OCI-LY7 (cell line): ENCODE data around the gene ADCY5. TPM values are rescaled to one million over a fixed set of nuclear protein-coding genes. Genes with fewer than 3 reads are reported as not detected.

ENCODE experiments used
- BruUV-seq: library from RNA; stranded (reverse); fragments of 400-500 nt; replicated peaks from 2 replicates; lab custom pipeline; 2021; lab: Mats Ljungman, UMichigan
- CTCF ChIA-PET: fragments of 300-600 bp; sonication (Branson Sonifier 250); formaldehyde crosslinking; loops from one replicate; lab custom pipeline; 2022; ENCODE audit warnings: antibody characterized with exemption; ENCODE audit not compliant: unreplicated experiment; lab: Charles Lee
- POLR2A ChIA-PET: fragments of 300-600 bp; sonication (Branson Sonifier 250); formaldehyde crosslinking; loops from one replicate; lab custom pipeline; 2022; ENCODE audit warnings: antibody characterized with exemption; lab: Charles Lee
- DNase-seq: peaks from one replicate; pipeline ENCODE4 v3.0.0-alpha.2; 2015; ENCODE audit warnings: low spot score
- H2AFZ ChIP-seq: fragments of 200-600 bp; sonication (generic), shearing (Covaris generic); 2 replicates; pipeline ENCODE4 v1.6.1; 2014; ENCODE audit warnings: mild to moderate bottlenecking, antibody characterized with exemption, low read length, moderate library complexity
- H3K27ac ChIP-seq: fragments of 200-600 bp; sonication (generic); 2 replicates; pipeline ENCODE4 v1.5.1; 2014; ENCODE audit warnings: mixed run types, low read depth, mild to moderate bottlenecking, moderate library complexity, low read length, inconsistent platforms; ENCODE audit not compliant: poor library complexity, severe bottlenecking
- H3K36me3 ChIP-seq: fragments of 200-600 bp; sonication (generic); 2 replicates; pipeline ENCODE4 v1.6.1; 2014; ENCODE audit warnings: mild to moderate bottlenecking, antibody characterized with exemption, low read length, moderate library complexity, mixed read lengths; ENCODE audit not compliant: insufficient read depth
- H3K4me1 ChIP-seq: fragments of 200-600 bp; sonication (generic); 2 replicates; pipeline ENCODE4 v1.5.1; 2014; ENCODE audit warnings: mild to moderate bottlenecking, low read length; ENCODE audit not compliant: insufficient read depth, poor library complexity, severe bottlenecking
- H3K4me2 ChIP-seq: fragments of 200-600 bp; sonication (generic); 2 replicates; pipeline ENCODE4 v1.6.1; 2014; ENCODE audit warnings: mild to moderate bottlenecking, low read length
- H3K4me3 ChIP-seq: fragments of 200-600 bp; sonication (generic); 2 replicates; pipeline ENCODE4 v1.5.1; 2014; ENCODE audit warnings: mild to moderate bottlenecking, low read depth, low read length; ENCODE audit not compliant: poor library complexity, severe bottlenecking
- H3K79me2 ChIP-seq: fragments of 200-600 bp; sonication (generic); 2 replicates; pipeline ENCODE4 v1.6.1; 2016; ENCODE audit warnings: low read depth, mild to moderate bottlenecking, low read length, moderate library complexity, mixed read lengths; ENCODE audit not compliant: insufficient read depth
- H3K9me2 ChIP-seq: fragments of 200-600 bp; sonication (generic); 2 replicates; pipeline ENCODE4 v1.6.1; 2016; ENCODE audit warnings: mild to moderate bottlenecking, low read length, mixed read lengths; ENCODE audit not compliant: insufficient read depth
- H3K9me3 ChIP-seq: fragments of 200-600 bp; sonication (generic); 2 replicates; pipeline ENCODE4 v1.6.1; 2014; ENCODE audit warnings: mild to moderate bottlenecking, mixed run types, low read length, mixed read lengths
- H4K20me1 ChIP-seq: fragments of 200-600 bp; sonication (generic); 2 replicates; pipeline ENCODE4 v1.6.1; 2014; ENCODE audit warnings: mild to moderate bottlenecking, antibody characterized with exemption, low read length, moderate library complexity, mixed read lengths; ENCODE audit not compliant: insufficient read depth
- EZH2phosphoT487 ChIP-seq: fragments of 200-600 bp; sonication (generic); IDR thresholded peaks from 2 replicates; pipeline ENCODE4 v1.6.1; 2018; ENCODE audit warnings: low read depth, borderline replicate concordance, mild to moderate bottlenecking, mixed run types, antibody characterized with exemption, low read length, moderate library complexity, mixed read lengths
- intact Hi-C: fragments of 100-400 bp; cut with micrococcal nuclease; formaldehyde crosslinking; loops from one replicate; pipeline ENCODE4 v1.10.0; 2022; ENCODE audit not compliant: unreplicated experiment
- total RNA-seq, 2 experiments: library from RNA; depleted of rRNA in 1 of 2; stranded (reverse); fragments of >200 nt in 1 of 2; shearing (Covaris generic) in 1 of 2; gene quantifications; 2 replicates each; pipeline ENCODE4 v1.2.3, GENCODE V29; 2014 to 2022
- TF ChIP-seq, protein P1 (sequence below): fragments of 200-600 bp; sonication (generic); conservative IDR thresholded peaks from 2 replicates; pipeline ENCODE4 v1.5.1; 2014; ENCODE audit warnings: mild to moderate bottlenecking, antibody characterized with exemption, low read length, moderate library complexity, mixed read lengths

ADCY5 gene
- total RNA-seq, 2 experiments from 2014 or later, result 0.03 to 0.63 TPM

DNA sequence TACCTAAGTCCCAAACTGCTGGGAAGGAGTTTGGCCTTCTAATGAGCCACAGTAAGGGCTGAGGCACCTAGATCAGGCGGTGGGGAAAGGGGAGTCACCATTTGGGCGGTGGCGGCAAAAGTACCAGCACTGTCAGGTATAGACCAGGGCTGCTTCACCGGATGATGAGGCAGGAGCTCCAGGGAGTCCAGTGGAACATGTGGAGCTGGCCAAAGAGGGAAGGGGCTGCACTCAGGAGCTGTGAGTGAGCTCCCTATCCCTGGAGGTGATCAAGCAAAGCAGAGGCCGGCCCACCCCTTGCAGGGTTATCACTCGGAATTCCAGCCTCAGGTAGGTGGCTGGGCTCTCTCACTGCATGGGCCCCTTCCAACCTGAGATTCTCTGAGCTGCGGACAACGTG lies 138.7 kb downstream of the ADCY5 start:
- H3K9me3 ChIP-seq, result no peaks in the 10 kb centered on the region
- TF ChIP-seq, protein P1, sequence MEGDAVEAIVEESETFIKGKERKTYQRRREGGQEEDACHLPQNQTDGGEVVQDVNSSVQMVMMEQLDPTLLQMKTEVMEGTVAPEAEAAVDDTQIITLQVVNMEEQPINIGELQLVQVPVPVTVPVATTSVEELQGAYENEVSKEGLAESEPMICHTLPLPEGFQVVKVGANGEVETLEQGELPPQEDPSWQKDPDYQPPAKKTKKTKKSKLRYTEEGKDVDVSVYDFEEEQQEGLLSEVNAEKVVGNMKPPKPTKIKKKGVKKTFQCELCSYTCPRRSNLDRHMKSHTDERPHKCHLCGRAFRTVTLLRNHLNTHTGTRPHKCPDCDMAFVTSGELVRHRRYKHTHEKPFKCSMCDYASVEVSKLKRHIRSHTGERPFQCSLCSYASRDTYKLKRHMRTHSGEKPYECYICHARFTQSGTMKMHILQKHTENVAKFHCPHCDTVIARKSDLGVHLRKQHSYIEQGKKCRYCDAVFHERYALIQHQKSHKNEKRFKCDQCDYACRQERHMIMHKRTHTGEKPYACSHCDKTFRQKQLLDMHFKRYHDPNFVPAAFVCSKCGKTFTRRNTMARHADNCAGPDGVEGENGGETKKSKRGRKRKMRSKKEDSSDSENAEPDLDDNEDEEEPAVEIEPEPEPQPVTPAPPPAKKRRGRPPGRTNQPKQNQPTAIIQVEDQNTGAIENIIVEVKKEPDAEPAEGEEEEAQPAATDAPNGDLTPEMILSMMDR, result no peak
- no peak for TF ChIP-seq EZH2phosphoT487
- intact Hi-C loops, result no loop called here
- no peak overlapping the region for H3K4me3 ChIP-seq
- H4K20me1 ChIP-seq, result no peaks in the 10 kb centered on the region
- ChIA-PET CTCF (no interaction called here), POLR2A (no interaction called here)
- no peak overlapping the region for H2AFZ ChIP-seq
- H3K9me2 ChIP-seq, result no peaks in the 10 kb centered on the region
- no peaks in the 10 kb centered on the region for H3K79me2 ChIP-seq
- peaks cover 10% of the 10 kb centered on the region for H3K4me1 ChIP-seq
- DNase-seq, result no peak
- H3K4me2 ChIP-seq, result no peak overlapping the region
- no peaks in the 10 kb centered on the region for H3K36me3 ChIP-seq
- BruUV-seq, result no TSS peak
- H3K27ac ChIP-seq, result no peak overlapping the region

DNA sequence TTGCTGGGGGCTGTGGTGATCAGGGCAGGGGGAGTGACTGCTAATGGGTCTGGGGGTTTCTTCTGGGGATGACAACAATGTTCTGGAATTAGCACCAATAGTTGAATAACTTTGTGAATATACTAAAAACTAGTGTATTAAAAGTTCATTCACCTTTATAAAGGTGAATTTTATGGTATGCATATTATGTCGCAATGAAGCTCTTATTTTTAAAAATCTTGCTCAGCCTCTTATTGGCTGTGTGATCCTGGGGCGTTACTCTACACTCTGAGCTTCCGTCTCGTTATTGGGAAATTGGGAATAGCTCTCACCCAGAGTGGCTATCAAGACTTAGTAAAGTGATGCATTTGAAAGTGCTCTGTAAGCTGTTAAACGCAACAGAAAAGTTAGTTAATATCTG lies 141.8 kb downstream of the ADCY5 start:
- TF ChIP-seq, protein P1, result no peak
- no peak for TF ChIP-seq EZH2phosphoT487
- H3K79me2 ChIP-seq, result no peaks in the 10 kb centered on the region
- no peaks in the 10 kb centered on the region for H3K9me2 ChIP-seq
- H3K4me1 ChIP-seq, result peaks cover 4% of the 10 kb centered on the region
- DNase-seq, result no peak
- intact Hi-C loops, result no loop called here
- ChIA-PET CTCF (no interaction called here), POLR2A (interaction anchor here (0.6 to 0.8 kb wide), 4 partner anchors 71 to 846 kb away, joined by 3 read pairs; no protein-coding TSS in a partner anchor)
- H2AFZ ChIP-seq, result no peak overlapping the region
- no peaks in the 10 kb centered on the region for H3K9me3 ChIP-seq
- H3K36me3 ChIP-seq, result no peaks in the 10 kb centered on the region
- H3K4me2 ChIP-seq, result no peak overlapping the region
- no peak overlapping the region for H3K4me3 ChIP-seq
- no peaks in the 10 kb centered on the region for H4K20me1 ChIP-seq
- no peak overlapping the region for H3K27ac ChIP-seq
- no TSS peak for BruUV-seq

DNA sequence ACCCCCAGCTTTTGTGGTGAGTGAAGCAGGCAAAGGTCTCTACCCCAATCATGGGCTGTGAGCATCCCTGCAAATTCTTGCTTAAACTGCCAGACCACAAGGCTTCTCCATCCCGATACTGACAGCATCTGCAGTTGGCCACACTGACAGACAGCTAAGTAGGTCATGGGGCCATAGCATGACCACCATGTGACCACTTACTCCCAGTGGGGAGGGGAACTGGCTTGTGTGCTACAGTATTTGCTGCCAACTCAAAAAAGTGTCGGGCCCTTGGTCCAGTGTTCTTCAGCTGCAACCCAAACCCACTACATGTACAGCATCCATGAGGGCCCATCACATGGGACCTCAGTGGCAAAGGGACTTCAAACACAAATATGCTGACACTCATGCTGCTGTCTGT lies 143.7 kb downstream of the ADCY5 start:
- H3K27ac ChIP-seq, result no peak overlapping the region
- no peaks in the 10 kb centered on the region for H3K9me3 ChIP-seq
- intact Hi-C loops, result no loop called here
- no peaks in the 10 kb centered on the region for H3K36me3 ChIP-seq
- H2AFZ ChIP-seq, result no peak overlapping the region
- BruUV-seq, result no TSS peak
- POLR2A ChIA-PET, result no interaction called here
- no peaks in the 10 kb centered on the region for H4K20me1 ChIP-seq
- H3K4me1 ChIP-seq, result peaks cover 10% of the 10 kb centered on the region
- H3K79me2 ChIP-seq, result no peaks in the 10 kb centered on the region
- DNase-seq, result no peak
- no peak overlapping the region for H3K4me2 ChIP-seq
- TF ChIP-seq EZH2phosphoT487, result no peak
- TF ChIP-seq, protein P1, result no peak
- CTCF ChIA-PET, result interaction anchor here (0.6 kb wide), 1 partner anchor 21 kb away, joined by 3 read pairs; no protein-coding TSS in a partner anchor
- H3K4me3 ChIP-seq, result no peak overlapping the region
- no peaks in the 10 kb centered on the region for H3K9me2 ChIP-seq
